Neural cell (in vitro differentiated cells): ENCODE data around the gene APOA1.

Experiments used
- EP300 ChIP-seq: fragments of 450-650 bp; conservative IDR thresholded peaks from 2 replicates; pipeline ENCODE4 v1.6.1; 2014; ENCODE audit warnings: antibody characterized with exemption, mild to moderate bottlenecking, moderate library complexity; ENCODE audit not compliant: poor library complexity, severe bottlenecking
- EZH2 ChIP-seq: fragments of 200-600, 300-800 bp; shearing (Covaris generic), sonication (generic); IDR thresholded peaks from 2 replicates; pipeline ENCODE4 v1.6.1; 2014; ENCODE audit warnings: antibody characterized with exemption, low read length, borderline replicate concordance, mild to moderate bottlenecking; ENCODE audit not compliant: insufficient read depth, poor library complexity, severe bottlenecking
- MXI1 ChIP-seq: fragments of 450-650 bp; conservative IDR thresholded peaks from 2 replicates; pipeline ENCODE4 v1.6.1; 2014; ENCODE audit warnings: antibody characterized with exemption, mild to moderate bottlenecking; ENCODE audit not compliant: poor library complexity, severe bottlenecking
- POLR2AphosphoS5 ChIP-seq: IDR thresholded peaks from 2 replicates; pipeline ENCODE4 v1.6.1; 2012
- TF ChIP-seq, protein P1 (sequence below): fragments of 450-650 bp; IDR thresholded peaks from 2 replicates; pipeline ENCODE4 v1.5.1; 2014; ENCODE audit warnings: antibody characterized with exemption, mild to moderate bottlenecking, moderate library complexity; ENCODE audit not compliant: poor library complexity, severe bottlenecking

DNA sequence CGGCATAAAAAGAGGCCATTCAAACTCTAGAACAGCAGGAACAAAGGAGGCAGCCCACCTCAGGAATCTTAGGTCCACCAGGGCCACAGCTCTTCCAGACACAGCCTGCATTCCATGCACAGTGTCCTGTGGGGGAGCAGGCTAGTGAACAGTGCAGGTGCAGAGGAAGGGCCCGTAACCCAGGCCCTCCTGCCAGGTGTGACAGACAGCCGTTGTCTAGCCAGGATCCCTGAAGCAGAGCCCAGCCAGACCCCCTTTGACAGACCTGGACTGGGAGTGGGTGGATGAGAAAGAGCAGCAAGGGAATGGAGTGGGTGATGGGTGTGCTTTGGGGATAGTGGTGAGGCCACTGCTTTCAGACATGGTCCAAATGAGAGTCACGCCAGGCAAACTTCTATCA, 48.4 kb downstream of the APOA1 start:
- TF ChIP-seq EZH2: no peak
- TF ChIP-seq, protein P1, sequence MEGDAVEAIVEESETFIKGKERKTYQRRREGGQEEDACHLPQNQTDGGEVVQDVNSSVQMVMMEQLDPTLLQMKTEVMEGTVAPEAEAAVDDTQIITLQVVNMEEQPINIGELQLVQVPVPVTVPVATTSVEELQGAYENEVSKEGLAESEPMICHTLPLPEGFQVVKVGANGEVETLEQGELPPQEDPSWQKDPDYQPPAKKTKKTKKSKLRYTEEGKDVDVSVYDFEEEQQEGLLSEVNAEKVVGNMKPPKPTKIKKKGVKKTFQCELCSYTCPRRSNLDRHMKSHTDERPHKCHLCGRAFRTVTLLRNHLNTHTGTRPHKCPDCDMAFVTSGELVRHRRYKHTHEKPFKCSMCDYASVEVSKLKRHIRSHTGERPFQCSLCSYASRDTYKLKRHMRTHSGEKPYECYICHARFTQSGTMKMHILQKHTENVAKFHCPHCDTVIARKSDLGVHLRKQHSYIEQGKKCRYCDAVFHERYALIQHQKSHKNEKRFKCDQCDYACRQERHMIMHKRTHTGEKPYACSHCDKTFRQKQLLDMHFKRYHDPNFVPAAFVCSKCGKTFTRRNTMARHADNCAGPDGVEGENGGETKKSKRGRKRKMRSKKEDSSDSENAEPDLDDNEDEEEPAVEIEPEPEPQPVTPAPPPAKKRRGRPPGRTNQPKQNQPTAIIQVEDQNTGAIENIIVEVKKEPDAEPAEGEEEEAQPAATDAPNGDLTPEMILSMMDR: no peak
- TF ChIP-seq POLR2AphosphoS5: no peak
- no peak for TF ChIP-seq EP300
- TF ChIP-seq MXI1: no peak
